ENCODE measurements around the gene SIRT7.

The SIRT7 gene

DNA sequence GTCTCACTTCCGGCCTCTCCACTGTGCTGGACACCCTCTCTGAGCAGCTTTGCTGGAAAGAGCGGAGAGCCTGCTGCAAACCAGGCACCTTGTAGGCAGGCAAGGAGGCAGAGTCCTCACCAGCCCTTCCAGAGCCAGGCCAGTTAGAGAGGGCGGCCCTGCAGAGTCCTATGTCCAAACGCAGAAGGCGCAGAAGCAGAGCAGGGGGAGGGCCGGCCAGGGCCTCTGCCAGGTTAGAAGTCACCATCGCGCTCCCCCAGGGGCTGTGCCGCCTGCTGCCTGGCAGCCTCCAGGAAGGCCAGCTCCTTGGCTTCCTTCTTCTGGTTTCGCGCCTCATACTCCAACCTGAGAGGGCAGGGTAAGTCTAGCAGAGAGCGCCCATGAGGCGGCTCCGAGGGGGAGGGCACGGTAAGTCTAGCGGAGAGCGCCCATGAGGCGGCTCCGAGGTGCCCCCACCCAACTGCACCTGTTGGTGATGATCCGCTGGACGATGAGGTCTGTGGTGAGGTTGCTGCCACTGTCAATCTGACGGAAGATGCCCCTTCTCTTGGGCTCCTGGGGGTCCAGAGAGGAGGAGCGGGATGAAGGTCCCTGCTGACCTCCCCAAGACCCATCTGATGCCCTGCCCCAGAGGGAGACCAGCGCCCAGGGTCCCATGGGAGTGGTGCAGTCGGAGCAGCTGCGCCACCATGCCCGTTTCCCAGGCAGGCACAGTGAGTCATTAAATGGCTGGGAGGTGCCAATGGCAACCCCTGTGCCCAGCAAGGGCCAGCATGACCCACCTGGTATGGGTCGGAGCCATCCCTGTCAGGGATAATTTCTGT is 13.2 kb downstream of the SIRT7 start:
- DNase-seq, result no peak
- peaks cover 32% of the 10 kb centered on the region for H3K27me3 Mint-ChIP-seq
- no peak overlapping the region for H3K4me3 Mint-ChIP-seq
- H3K9me3 Mint-ChIP-seq, result no peaks in the 10 kb centered on the region
- peaks cover 25% of the 10 kb centered on the region for H3K36me3 Mint-ChIP-seq
- no peak overlapping the region for H3K27ac Mint-ChIP-seq
- CTCF ChIA-PET, result no interaction called here
- H3K4me1 Mint-ChIP-seq, result peaks cover 7% of the 10 kb centered on the region

DNA sequence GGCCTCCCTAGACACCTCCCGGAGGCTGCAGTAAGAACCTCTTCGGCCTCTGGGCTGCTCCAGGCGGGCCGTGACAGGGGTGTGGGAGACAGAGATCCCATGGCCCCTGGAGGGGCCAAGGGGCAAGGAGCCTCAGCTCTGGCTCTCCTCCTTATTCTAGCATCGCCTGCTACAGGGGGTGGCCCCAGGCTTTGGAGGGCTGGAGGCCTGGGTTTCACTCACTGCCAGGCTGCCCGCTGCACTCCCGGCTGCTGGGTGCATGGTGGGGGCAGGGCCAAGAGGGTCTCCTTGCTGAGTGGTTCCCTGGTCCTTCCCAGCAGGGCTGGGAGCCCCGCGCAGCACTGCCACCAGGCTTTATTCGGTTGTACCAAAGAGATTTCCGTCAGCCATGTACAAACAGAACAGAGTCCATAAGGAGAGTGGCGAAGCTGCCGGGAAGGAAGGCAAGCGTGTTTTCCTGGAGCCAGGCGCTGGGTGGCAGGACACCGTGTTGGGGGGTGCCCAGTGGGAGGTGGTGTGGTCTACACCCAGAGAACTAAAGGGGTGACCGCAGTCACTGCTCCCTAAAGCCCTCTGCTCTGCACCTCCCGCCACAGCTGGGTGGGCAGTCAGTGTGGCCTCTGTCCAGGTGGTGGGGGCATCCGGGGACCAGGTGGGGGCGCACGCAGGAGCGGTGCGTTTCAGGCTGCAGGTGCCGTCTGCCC is 13.9 kb downstream of the SIRT7 start:
- peaks cover 5% of the 10 kb centered on the region for H3K4me1 Mint-ChIP-seq
- no peak overlapping the region for H3K27ac Mint-ChIP-seq
- H3K36me3 Mint-ChIP-seq, result peaks cover 26% of the 10 kb centered on the region
- no peaks in the 10 kb centered on the region for H3K9me3 Mint-ChIP-seq
- DNase-seq, result no peak
- no peak overlapping the region for H3K4me3 Mint-ChIP-seq
- peaks cover 32% of the 10 kb centered on the region for H3K27me3 Mint-ChIP-seq
- CTCF ChIA-PET, result no interaction called here

DNA sequence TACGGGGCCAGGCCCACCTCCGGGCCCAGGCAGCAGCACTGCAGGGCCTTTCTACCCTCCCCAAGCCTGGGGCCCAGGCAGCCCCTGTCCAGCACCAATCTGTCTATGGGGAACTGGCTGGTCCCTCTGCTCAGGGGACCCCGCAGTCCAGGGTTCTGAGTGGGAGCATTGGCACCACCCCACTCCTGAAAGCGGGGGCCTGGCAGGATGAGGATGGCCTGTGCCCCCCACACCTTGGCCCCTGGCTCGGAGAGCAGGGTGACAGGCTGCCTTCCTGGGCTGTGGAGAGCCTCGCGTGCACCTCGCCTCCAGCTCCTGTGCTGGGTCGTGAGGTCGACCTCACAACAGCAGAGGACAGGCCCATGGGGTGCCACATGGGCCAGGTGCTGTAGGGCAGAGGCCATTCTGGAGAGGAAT is 14.6 kb downstream of the SIRT7 start:
- Mint-ChIP-seq H3K27me3 (peaks cover 32% of the 10 kb centered on the region), H3K4me1 (peaks cover 5% of the 10 kb centered on the region), H3K27ac (no peak overlapping the region), H3K36me3 (peaks cover 24% of the 10 kb centered on the region), H3K9me3 (no peaks in the 10 kb centered on the region), H3K4me3 (no peak overlapping the region)
- CTCF ChIA-PET, result no interaction called here
- no peak for DNase-seq

DNA sequence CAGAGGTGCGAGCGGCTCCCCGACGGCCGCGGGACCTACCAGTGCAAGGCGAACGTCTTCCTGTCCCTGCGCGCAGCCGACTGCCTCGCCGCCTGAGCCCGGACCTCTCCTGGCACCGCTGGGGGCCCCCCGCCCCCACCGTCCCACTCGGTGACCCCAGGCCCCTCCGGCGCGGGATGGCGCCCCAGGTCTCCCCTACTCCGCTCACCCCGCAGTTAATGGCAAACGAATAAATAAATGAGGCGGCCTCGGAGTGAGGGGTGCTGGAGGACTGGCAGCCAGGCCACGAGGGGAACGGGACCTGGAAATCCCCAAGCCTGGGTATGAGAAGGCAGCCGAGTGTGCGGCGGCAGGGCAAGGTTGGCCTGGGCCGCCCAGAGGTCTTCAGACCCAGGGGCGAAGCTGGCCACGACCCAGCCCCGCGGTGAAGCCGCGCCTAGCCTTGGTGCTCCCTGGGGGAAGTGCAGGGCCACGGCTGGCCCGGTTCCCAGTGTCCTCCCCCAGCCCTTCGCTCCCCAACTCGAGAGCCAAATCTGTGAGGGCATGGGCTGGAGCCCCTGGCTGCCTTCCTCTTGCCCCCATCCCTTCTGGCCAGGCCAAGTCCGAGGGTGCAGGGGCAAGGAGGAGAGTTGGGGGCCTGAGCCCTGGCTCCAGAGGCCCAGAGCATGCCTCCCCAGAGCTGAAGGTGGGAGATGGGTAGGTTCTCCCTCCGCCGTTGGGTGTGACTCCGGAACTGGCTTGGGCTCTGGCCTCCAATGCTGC is 15.1 kb downstream of the SIRT7 start:
- H3K4me3 Mint-ChIP-seq, result no peak overlapping the region
- peaks cover 22% of the 10 kb centered on the region for H3K36me3 Mint-ChIP-seq
- H3K27ac Mint-ChIP-seq, result no peak overlapping the region
- peaks cover 32% of the 10 kb centered on the region for H3K27me3 Mint-ChIP-seq
- DNase-seq, result no peak
- peaks cover 5% of the 10 kb centered on the region for H3K4me1 Mint-ChIP-seq
- CTCF ChIA-PET, result no interaction called here
- no peaks in the 10 kb centered on the region for H3K9me3 Mint-ChIP-seq

DNA sequence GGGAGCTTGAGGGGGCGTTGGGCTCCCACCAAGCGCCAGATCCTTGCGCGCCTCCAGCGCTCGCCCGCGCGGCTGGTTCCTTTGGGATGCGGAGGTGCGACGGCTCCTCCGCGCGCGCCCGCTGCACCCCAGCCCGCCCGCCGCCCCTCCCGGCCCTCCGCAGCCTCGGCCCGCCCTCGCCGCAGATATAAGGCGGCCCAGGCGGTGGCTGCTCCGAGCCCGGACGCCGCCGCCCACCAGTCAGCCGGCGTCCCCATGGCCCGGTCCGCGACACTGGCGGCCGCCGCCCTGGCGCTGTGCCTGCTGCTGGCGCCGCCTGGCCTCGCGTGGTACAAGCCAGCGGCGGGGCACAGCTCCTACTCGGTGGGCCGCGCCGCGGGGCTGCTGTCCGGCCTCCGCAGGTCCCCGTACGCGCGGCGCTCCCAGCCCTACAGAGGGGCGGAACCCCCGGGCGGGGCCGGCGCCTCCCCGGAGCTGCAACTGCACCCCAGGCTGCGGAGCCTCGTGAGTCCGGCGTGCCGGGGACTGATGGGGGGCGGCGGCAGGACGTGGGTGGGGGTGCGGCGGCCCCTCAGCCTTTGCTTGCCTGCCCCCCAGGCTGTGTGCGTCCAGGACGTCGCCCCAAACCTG is 15.8 kb downstream of the SIRT7 start, which contains the start of gene NPB:
NPB (plus strand) TSS at position 216 of the 630 bp plus-strand sequence; CDS start at position 256, 40 bp downstream.
- peaks cover 5% of the 10 kb centered on the region for H3K4me1 Mint-ChIP-seq
- peak; percentile 40 for DNase-seq
- H3K27me3 Mint-ChIP-seq, result peaks cover 32% of the 10 kb centered on the region
- CTCF ChIA-PET, result no interaction called here
- peaks cover 23% of the 10 kb centered on the region for H3K36me3 Mint-ChIP-seq
- no peaks in the 10 kb centered on the region for H3K9me3 Mint-ChIP-seq
- no peak within 1 kb of the TSS for H3K27ac Mint-ChIP-seq
- peak within 1 kb of the TSS; percentile 11 for H3K4me3 Mint-ChIP-seq

DNA sequence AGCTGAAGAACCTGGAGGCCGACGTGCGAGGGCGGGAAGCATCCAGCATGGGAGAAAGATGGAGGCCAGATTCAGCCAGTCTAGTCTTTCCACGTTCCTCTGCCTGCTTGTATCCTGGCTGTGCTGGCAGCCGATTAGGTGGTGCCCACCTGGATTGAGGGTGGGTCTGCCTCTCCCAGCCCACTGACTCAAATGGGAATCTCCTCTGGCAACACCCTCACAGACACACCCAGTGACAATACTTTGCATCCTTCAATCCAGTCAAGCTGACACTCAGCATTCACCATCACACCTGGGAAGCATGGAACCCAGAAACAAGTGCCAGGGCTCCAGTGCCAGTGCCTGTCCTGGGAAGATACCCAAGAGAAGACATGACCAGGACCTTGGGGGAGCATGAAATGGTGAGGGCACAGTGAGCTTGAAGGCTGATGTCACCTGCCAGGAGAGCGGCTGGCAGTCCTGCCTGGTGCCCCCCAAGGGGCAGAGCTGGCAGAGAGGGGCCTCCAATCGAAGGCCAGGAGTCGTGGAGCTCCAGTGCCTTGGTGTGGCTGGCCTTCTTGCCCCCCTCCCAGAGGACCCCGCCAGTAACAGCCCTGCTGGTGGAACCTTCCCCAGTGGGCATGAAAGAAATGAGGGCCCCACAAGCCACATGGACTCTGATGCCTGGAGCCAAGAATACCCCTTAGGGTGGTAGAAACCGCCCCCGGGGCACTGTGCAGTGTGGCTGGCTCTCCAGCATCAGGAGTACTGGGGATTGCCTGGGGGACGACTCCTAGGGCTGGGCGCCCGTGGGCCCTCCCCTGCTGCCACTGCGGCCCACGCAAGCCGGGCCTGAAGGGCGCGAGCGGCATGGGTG is 16.6 kb downstream of the SIRT7 start:
- CTCF ChIA-PET, result no interaction called here
- peaks cover 18% of the 10 kb centered on the region for H3K36me3 Mint-ChIP-seq
- H3K27ac Mint-ChIP-seq, result no peak overlapping the region
- H3K4me3 Mint-ChIP-seq, result peak overlapping the region; percentile 11
- H3K4me1 Mint-ChIP-seq, result peaks cover 5% of the 10 kb centered on the region
- DNase-seq, result no peak
- no peaks in the 10 kb centered on the region for H3K9me3 Mint-ChIP-seq
- peaks cover 32% of the 10 kb centered on the region for H3K27me3 Mint-ChIP-seq

DNA sequence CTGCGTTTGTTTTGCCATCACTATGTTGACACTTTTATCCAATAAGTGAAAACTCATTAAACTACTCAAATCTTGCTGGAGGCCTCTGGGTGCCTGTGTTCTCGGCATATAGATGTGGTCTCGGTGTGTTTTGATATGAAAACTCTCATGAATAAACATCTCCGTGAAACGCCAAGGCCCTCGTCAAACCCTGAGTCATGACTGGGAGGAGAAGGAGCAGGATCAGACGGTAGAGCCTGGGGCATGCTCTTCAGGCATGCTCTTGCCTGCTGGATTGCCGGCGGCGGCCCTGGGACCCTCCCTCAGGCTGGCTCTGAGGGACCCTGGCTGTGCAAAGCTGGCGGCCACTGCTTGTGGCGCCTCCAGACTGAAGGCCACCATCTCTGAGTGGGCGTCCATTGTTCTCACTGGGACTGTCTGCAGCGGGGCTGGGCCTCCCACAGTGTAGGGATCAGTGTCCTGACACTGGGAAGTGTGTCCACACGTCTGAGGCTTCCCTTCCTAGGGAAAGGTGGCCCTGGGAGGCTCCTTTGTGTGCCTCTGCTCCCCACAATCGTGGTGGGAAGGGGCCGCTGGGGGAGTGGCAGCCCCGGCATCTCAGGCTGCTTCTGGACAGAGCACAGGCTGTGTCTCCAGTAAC is 17.7 kb downstream of the SIRT7 start:
- no peak overlapping the region for H3K4me3 Mint-ChIP-seq
- peaks cover 23% of the 10 kb centered on the region for H3K36me3 Mint-ChIP-seq
- DNase-seq, result no peak
- peaks cover 32% of the 10 kb centered on the region for H3K27me3 Mint-ChIP-seq
- no peak overlapping the region for H3K27ac Mint-ChIP-seq
- CTCF ChIA-PET, result no interaction called here
- H3K9me3 Mint-ChIP-seq, result no peaks in the 10 kb centered on the region
- H3K4me1 Mint-ChIP-seq, result peaks cover 5% of the 10 kb centered on the region

DNA sequence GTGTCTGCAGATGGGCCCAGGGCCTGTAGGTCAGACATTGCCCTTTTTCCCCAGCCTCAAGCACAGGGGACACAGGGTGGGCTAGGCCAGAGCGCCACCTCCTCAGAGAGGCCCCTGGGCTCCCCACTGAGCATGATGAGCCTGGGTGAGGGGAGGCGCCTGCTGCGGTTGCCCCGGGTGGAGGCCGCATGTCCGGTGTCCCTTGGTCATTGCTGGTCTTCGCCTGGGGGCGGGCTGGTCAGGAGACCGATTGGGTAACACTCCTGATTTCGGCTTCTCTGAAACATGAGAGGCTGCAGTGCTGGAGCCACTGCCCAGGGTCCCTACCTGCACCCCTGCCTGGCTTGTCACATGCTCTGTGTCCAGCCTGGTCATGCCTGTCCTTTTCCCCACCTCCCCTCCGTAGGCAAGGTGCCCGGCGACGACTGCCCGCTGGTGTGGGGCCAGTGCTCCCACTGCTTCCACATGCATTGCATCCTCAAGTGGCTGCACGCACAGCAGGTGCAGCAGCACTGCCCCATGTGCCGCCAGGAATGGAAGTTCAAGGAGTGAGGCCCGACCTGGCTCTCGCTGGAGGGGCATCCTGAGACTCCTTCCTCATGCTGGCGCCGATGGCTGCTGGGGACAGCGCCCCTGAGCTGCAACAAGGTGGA is 18.3 kb downstream of the SIRT7 start:
- no peak overlapping the region for H3K4me3 Mint-ChIP-seq
- H3K9me3 Mint-ChIP-seq, result no peaks in the 10 kb centered on the region
- H3K27ac Mint-ChIP-seq, result no peak overlapping the region
- no peak for DNase-seq
- peaks cover 5% of the 10 kb centered on the region for H3K4me1 Mint-ChIP-seq
- H3K27me3 Mint-ChIP-seq, result peaks cover 32% of the 10 kb centered on the region
- CTCF ChIA-PET, result no interaction called here
- H3K36me3 Mint-ChIP-seq, result peaks cover 24% of the 10 kb centered on the region

DNA sequence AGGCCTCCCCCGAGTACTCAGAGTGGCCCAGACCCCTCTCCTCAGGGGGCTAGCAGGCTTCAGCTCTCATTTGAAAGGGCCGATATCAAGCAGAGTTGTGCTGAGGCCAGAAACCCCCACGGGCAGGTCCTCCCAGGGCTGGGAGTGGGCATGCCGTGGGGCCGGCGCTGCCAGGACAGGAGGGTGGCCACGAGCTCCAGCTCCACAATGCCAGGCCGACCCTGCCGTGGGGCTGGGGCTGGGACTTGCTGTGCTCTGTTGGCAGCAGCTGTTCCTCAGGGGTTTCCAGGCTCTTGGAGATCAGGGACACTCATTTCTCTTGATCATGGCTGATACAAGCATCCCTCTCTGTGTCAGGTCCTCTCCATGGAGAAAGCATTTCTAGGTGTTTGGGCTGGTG is 19.1 kb downstream of the SIRT7 start:
- peaks cover 22% of the 10 kb centered on the region for H3K36me3 Mint-ChIP-seq
- H3K9me3 Mint-ChIP-seq, result no peaks in the 10 kb centered on the region
- peaks cover 5% of the 10 kb centered on the region for H3K4me1 Mint-ChIP-seq

DNA sequence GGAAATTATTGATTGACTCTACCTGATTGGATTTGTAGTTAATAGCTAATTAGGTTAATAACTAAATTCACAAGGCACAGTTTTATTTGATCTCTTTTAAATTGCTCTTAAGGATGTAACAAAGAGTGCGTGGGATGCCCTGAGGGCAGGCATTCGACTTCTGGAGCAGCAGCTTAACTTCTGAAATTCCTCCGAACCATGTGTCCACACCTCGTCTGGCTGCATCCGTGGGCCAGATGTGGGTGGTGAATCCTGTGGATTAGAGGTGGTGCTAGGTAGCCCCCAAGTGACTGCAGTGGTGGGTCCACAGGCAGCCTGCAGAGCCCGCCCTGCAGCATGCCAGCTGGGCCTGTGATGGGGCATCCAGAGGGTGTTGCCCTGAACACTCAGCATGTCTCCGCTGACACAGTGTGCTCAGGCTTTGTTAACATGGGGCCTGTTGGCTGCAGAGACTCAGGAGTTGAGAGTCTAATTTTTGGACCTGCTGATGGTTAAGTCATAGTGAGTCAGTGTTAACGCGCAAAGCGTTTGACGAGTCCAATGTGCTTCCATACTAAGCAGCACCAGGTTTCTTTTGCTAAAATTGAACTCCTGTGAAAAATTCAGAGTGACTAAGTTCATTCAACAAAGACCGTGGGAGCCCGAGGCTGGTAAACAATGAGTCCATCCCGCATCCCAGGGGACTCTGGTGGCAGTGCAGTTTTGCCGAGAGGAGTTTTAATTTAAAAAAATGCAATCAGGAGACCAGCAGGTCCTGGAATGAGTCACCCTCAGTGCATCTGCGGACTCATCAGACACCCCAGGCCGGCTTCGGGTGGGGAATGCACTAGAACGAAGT is 19.7 kb downstream of the SIRT7 start:
- Mint-ChIP-seq H3K9me3 (no peaks in the 10 kb centered on the region), H3K27me3 (peaks cover 24% of the 10 kb centered on the region), H3K27ac (no peak overlapping the region), H3K36me3 (peaks cover 22% of the 10 kb centered on the region), H3K4me1 (peaks cover 7% of the 10 kb centered on the region), H3K4me3 (no peak overlapping the region)
- CTCF ChIA-PET, result no interaction called here
- DNase-seq, result no peak

More for the DNA sequence above, 19.1 kb downstream of the SIRT7 start:
- H3K27me3 Mint-ChIP-seq, result peaks cover 30% of the 10 kb centered on the region
- CTCF ChIA-PET, result no interaction called here
- no peak overlapping the region for H3K4me3 Mint-ChIP-seq
- DNase-seq, result no peak
- H3K27ac Mint-ChIP-seq, result no peak overlapping the region

DNA sequence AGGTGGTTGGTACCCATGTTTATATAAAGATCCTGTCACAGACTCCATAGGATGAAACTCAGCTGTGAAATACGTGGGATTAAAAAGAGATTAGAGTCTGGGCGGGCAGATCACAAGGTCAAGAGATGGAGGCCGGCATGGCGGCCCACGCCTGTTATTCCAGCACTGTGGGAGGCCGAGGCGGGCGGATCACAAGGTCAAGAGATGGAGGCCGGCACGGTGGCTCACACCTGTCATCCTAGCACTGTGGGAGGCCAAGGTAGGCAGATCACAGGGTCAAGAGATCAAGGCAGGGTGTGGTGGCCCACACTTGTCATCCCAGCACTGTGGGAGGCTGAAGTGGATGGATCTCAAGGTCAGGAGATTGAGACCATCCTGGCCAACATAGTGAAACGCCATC is 22.6 kb downstream of the SIRT7 start:
- CTCF ChIA-PET, result no interaction called here
- Mint-ChIP-seq H3K4me3 (no peak overlapping the region), H3K9me3 (no peaks in the 10 kb centered on the region), H3K36me3 (peaks cover 21% of the 10 kb centered on the region), H3K27me3 (no peaks in the 10 kb centered on the region), H3K27ac (no peak overlapping the region), H3K4me1 (peaks cover 10% of the 10 kb centered on the region)
- no peak for DNase-seq

DNA sequence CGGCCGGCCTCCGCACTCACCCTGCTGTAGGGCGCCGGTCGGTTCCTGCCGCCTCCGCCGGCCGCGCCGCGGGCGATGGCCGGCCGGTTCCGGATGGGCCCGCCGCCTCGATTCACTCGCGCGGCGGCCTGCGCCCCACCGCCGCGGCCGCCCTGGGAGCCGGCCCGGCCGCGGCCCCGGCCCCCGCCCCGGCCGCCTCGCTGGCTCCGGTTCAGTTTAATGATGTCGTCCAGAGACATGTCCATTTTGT is 26.7 kb downstream of the SIRT7 start:
- Mint-ChIP-seq H3K27ac (peak overlapping the region; percentile 99), H3K4me3 (peak overlapping the region; percentile 96), H3K27me3 (no peaks in the 10 kb centered on the region), H3K36me3 (peaks cover 37% of the 10 kb centered on the region), H3K4me1 (peaks cover 37% of the 10 kb centered on the region), H3K9me3 (no peaks in the 10 kb centered on the region)
- CTCF ChIA-PET, result interaction anchor here (0.6 to 1.3 kb wide), 3 partner anchors 22 to 36 kb away, joined by 3 read pairs; no protein-coding TSS in a partner anchor
- DNase-seq, result no peak

All from activated naive CD4-positive, alpha-beta T cell treated with anti-CD3 and anti-CD28 coated beads, Interleukin-2, amount 10 ng/mL, durations not matched to agents 7 days and 5 days (primary cell).